Testis (tissue), 3 donors: ENCODE data around the gene NCR3LG1. TPM values are rescaled to one million over a fixed set of nuclear protein-coding genes. Genes with fewer than 3 reads are reported as not detected.

ENCODE experiments used
- DNase-seq: peaks from one replicate; pipeline ENCODE4 v3.0.0-alpha.2; 2019
- H3K27ac ChIP-seq, 2 donors: fragments of 200-600 bp; sonication (generic); one replicate each; pipeline ENCODE4 v1.5.1; 2019
- H3K27me3 ChIP-seq: fragments of 200-600 bp; sonication (generic); one replicate; pipeline ENCODE4 v1.5.1; 2019
- H3K36me3 ChIP-seq: fragments of 200-600 bp; sonication (generic); one replicate; pipeline ENCODE4 v1.5.1; 2017; ENCODE audit warnings: low read depth; ENCODE audit errors: missing control alignments
- H3K4me1 ChIP-seq: fragments of 200-600 bp; sonication (generic); one replicate; pipeline ENCODE4 v1.5.1; 2019
- H3K4me3 ChIP-seq, 2 donors: fragments of 200-600 bp; sonication (generic); one replicate each; pipeline ENCODE4 v1.5.1; 2017 to 2019
- H3K9me3 ChIP-seq: fragments of 200-600 bp; sonication (generic); one replicate; pipeline ENCODE4 v1.5.1; 2017
- CTCF ChIP-seq, 3 experiments: fragments of 450-650 bp in 2 of 3; fragments of 200-600 bp in 1 of 3; sonication (generic) in 1 of 3; IDR thresholded peaks; one replicate each; pipeline ENCODE4 v1.5.1; 2016 to 2019; ENCODE audit warnings: antibody characterized with exemption in 3 of 3, mild to moderate bottlenecking in 2 of 3, moderate library complexity in 1 of 3
- POLR2A ChIP-seq: fragments of 450-650 bp; IDR thresholded peaks from one replicate; pipeline ENCODE4 v1.6.1; 2017; ENCODE audit warnings: antibody characterized with exemption, mild to moderate bottlenecking, moderate library complexity
- WGBS, 2 donors: methylation state at CpG; one replicate each; pipeline ENCODE4 v1.1.5; 2018; 5-methylcytosine and 5-hydroxymethylcytosine counted together
- intact Hi-C: fragments of 100-400 bp; cut with DNase I; formaldehyde crosslinking; loops from one replicate; pipeline ENCODE4 v1.15.1; 2023; ENCODE audit warnings: low total_unique reads
- polyA plus RNA-seq: library from polyadenylated mRNA; stranded (reverse); fragments of 350-450 nt; fragmentation: Illumina TruSeq; extraction: RNeasy Lipid Tissue Mini Kit (QIAGEN cat#74804); gene quantifications from one replicate; pipeline ENCODE4 v1.2.3, GENCODE V29; 2014; ENCODE audit warnings: low read depth, low replicate concordance; ENCODE audit not compliant: insufficient read depth
- total RNA-seq, 2 donors: library from RNA; depleted of rRNA; stranded (reverse); fragments of >200 nt; gene quantifications; one replicate each; pipeline ENCODE4 v1.2.3, GENCODE V29; 2016

Gene NCR3LG1
- total and polyA plus RNA-seq, 3 donors from 2014 or later, result 5.0 to 10.0 (median 9.3) TPM

- 76 to 92% methylated on average over 3 of the region's 3 CpGs for WGBS, 2 donors
- no peak overlapping the region for H3K27ac ChIP-seq
- H3K4me3 ChIP-seq, result no peak overlapping the region
- intact Hi-C loops, result no loop called here
- TF ChIP-seq CTCF (IDR thresholded peaks at IDR 0.05), result no peak
- no peak for TF ChIP-seq POLR2A
- no peaks in the 10 kb centered on the region for H3K4me1 ChIP-seq
- H3K27me3 ChIP-seq, result no peaks in the 10 kb centered on the region
- no peaks in the 10 kb centered on the region for H3K9me3 ChIP-seq
- no peaks in the 10 kb centered on the region for H3K36me3 ChIP-seq
- DNase-seq, result no peak
Measured at GRCh38 chr11:17376493-17376892, 24.9 kb downstream of the NCR3LG1 start.

GRCh38 chr11:17378655-17379054 lies 27.1 kb downstream of the NCR3LG1 start:
- no peaks in the 10 kb centered on the region for H3K36me3 ChIP-seq
- no peaks in the 10 kb centered on the region for H3K9me3 ChIP-seq
- 67 to 79% methylated on average over 2 of the region's 2 CpGs for WGBS, 2 donors
- TF ChIP-seq POLR2A, result no peak
- no peak for TF ChIP-seq CTCF (IDR thresholded peaks at IDR 0.05)
- no peak overlapping the region for H3K4me3 ChIP-seq
- DNase-seq, result no peak
- H3K4me1 ChIP-seq, result no peaks in the 10 kb centered on the region
- no peak overlapping the region for H3K27ac ChIP-seq
- intact Hi-C loops, result no loop called here
- no peaks in the 10 kb centered on the region for H3K27me3 ChIP-seq

- intact Hi-C loops, result no loop called here
- H3K9me3 ChIP-seq, result no peaks in the 10 kb centered on the region
- no peaks in the 10 kb centered on the region for H3K36me3 ChIP-seq
- 83 to 93% methylated on average over 7 of the region's 7 CpGs for WGBS, 2 donors
- H3K4me1 ChIP-seq, result no peaks in the 10 kb centered on the region
- DNase-seq, result no peak
- H3K4me3 ChIP-seq, result no peak overlapping the region
- H3K27me3 ChIP-seq, result no peaks in the 10 kb centered on the region
- no peak overlapping the region for H3K27ac ChIP-seq
- TF ChIP-seq CTCF (IDR thresholded peaks at IDR 0.05), result no peak
- TF ChIP-seq POLR2A, result no peak
Measured at GRCh38 chr11:17379383-17380180, 28.0 kb downstream of the NCR3LG1 start.

GRCh38 chr11:17381156-17381555 lies 29.6 kb downstream of the NCR3LG1 start:
- Histone ChIP-seq H3K4me3 (no peak overlapping the region), H3K4me1 (no peaks in the 10 kb centered on the region), H3K27ac (no peak overlapping the region), H3K36me3 (no peaks in the 10 kb centered on the region), H3K27me3 (no peaks in the 10 kb centered on the region), H3K9me3 (no peaks in the 10 kb centered on the region)
- WGBS, 2 donors, result 75% methylated on average over 4 of the region's 4 CpGs
- TF ChIP-seq CTCF (IDR thresholded peaks at IDR 0.05) (no peak), POLR2A (no peak)
- intact Hi-C loops, result no loop called here
- DNase-seq, result no peak
